ENCODE results near the gene TRIM75.

Gene TRIM75

DNA sequence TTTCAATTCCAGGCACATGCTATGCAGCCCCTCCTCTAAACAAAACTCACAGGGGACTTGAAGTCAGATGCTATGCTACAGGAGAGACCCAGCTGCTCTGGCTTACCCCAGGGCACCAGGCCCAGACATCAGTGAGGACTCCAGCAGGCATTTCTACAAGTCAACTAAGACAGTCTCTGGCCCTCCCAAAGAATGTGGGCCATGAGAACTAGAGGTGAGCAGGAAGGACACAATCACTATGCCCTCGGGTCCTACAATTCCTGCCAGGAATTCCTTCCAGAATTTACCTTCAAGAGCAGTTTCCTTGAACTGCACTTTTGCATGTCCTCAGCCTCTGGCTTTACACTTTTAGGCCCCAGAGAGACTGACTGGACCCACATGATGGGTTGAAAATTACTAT lies 41.6 kb downstream of the TRIM75 start:
- Mint-ChIP-seq H3K4me1 (no peaks in the 10 kb centered on the region), H3K4me3 (no peak overlapping the region), H3K27ac (no peak overlapping the region), H3K27me3 (no peaks in the 10 kb centered on the region), H3K36me3 (peaks cover 15% of the 10 kb centered on the region), H3K9me3 (no peaks in the 10 kb centered on the region)
- DNase-seq (ENCODE audit: low spot score in 2 of 2) (no peak), ATAC-seq (ENCODE audit: low read depth) (no peak)

DNA sequence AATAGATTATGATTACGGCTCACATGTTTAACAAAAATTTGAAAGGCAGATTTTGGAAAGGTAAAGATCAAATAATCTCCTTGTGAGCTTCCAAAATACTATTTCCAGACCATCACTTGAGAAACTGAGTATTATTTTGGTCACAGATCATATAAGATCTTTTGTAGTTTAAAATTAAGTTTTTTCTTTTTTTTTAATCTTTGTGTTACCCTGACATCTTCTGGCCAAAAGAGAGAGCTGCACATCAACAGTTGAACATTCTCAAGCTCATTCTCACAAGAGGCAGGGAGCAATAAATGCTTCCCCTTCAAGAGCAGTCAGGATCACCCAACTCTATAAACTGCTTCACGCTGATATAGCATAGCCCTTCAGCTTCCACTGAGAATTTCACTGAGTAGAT lies 43.1 kb downstream of the TRIM75 start:
- H3K4me3 Mint-ChIP-seq, result no peak overlapping the region
- no peaks in the 10 kb centered on the region for H3K4me1 Mint-ChIP-seq
- no peak overlapping the region for H3K27ac Mint-ChIP-seq
- ATAC-seq (ENCODE audit: low read depth) (no peak), DNase-seq (ENCODE audit: low spot score in 2 of 2) (no peak)
- H3K27me3 Mint-ChIP-seq, result no peaks in the 10 kb centered on the region
- peaks cover 11% of the 10 kb centered on the region for H3K36me3 Mint-ChIP-seq
- H3K9me3 Mint-ChIP-seq, result no peaks in the 10 kb centered on the region

DNA sequence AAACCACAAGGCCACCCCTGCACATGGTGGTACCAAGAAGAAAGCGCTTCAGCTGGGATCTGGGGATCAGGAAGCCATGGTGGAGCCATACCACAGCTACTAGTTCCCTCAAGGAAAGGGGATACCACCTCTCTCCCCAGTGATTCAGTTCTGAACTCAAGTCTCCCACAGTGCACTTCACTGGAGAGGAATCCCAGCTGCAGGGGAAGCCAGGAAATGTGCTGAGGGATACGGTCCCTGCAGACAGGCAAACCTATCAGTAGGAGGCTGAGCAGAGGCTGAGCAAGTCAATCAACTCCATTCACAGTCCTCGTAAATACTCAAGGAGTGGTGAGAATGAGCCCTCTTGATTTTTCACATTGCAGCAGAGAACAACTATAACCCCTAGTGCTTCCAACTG lies 48.0 kb downstream of the TRIM75 start:
- peaks cover 5% of the 10 kb centered on the region for H3K4me1 Mint-ChIP-seq
- no peak overlapping the region for H3K4me3 Mint-ChIP-seq
- ATAC-seq (ENCODE audit: low read depth) (no peak), DNase-seq (ENCODE audit: low spot score in 2 of 2) (no peak)
- H3K27ac Mint-ChIP-seq, result no peak overlapping the region
- H3K9me3 Mint-ChIP-seq, result no peaks in the 10 kb centered on the region
- peaks cover 9% of the 10 kb centered on the region for H3K36me3 Mint-ChIP-seq
- no peaks in the 10 kb centered on the region for H3K27me3 Mint-ChIP-seq

DNA sequence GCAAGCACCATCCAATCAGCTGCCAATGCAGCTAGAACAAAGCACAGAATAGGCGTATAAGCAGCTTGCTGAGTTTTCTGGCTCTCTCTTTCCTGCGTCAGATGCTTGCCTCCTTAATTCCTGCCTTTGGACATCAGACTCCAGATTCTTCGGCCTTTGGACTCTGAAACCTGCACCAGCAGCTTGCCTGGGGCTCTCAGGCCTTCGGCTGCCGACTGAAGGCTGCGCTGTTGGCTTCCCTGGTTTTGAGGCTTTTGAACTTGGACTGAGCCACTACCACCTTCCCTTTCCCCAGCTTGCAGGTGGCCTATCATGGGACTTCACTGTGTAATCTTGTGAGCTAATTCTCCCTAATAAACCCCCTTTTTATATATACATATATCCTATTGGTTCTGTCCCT lies 52.9 kb downstream of the TRIM75 start:
- H3K27me3 Mint-ChIP-seq, result no peaks in the 10 kb centered on the region
- peaks cover 5% of the 10 kb centered on the region for H3K36me3 Mint-ChIP-seq
- peaks cover 15% of the 10 kb centered on the region for H3K4me1 Mint-ChIP-seq
- no peak overlapping the region for H3K27ac Mint-ChIP-seq
- ATAC-seq (ENCODE audit: low read depth) (no peak), DNase-seq (ENCODE audit: low spot score in 2 of 2) (no peak)
- H3K4me3 Mint-ChIP-seq, result no peak overlapping the region
- H3K9me3 Mint-ChIP-seq, result no peaks in the 10 kb centered on the region
